Thymus (tissue), 2 donors: ENCODE data around the gene CPED1. TPM values are rescaled to one million over a fixed set of nuclear protein-coding genes. Genes with fewer than 3 reads are reported as not detected.

Source experiments
- polyA plus RNA-seq: library from polyadenylated mRNA; stranded (reverse); fragments of 200-250 nt; gene quantifications from one replicate; pipeline ENCODE4 v1.2.3, GENCODE V29; 2013
- total RNA-seq: library from RNA; stranded (reverse); fragments of 120-200 nt; gene quantifications from one replicate; pipeline ENCODE4 v1.2.4, GENCODE V29; 2013
- donor health status: healthy.

CPED1 gene
- total and polyA plus RNA-seq, 2 donors: 1.9 to 2.2 TPM

Other genes with a start within 250 kb of the CPED1 start
- 3.5 TPM for gene TSPAN12, start 130.6 kb upstream of the CPED1 start, total RNA-seq
- gene TSPAN12, start 130.6 kb upstream of the CPED1 start, polyA plus RNA-seq: 7.8 TPM
- 27.2 TPM for gene ING3, start 37.9 kb upstream of the CPED1 start, total RNA-seq
- gene ING3, start 37.9 kb upstream of the CPED1 start, polyA plus RNA-seq: 16.4 TPM